Raji (cell line): ENCODE measurements around the gene ARL4C.

Source experiments
- POLR2A ChIP-seq: IDR thresholded peaks from 2 replicates; pipeline ENCODE4 v1.6.1; 2011; ENCODE audit warnings: low read depth, low read length, control low read depth; ENCODE audit not compliant: insufficient read depth

Gene ARL4C

GRCh38 chr2:234447189-234447588 is 49.7 kb downstream of the ARL4C start:
- no peak for TF ChIP-seq POLR2A

- TF ChIP-seq POLR2A: no peak
Observed at GRCh38 chr2:234446404-234447076, 50.3 kb downstream of the ARL4C start.

DNA sequence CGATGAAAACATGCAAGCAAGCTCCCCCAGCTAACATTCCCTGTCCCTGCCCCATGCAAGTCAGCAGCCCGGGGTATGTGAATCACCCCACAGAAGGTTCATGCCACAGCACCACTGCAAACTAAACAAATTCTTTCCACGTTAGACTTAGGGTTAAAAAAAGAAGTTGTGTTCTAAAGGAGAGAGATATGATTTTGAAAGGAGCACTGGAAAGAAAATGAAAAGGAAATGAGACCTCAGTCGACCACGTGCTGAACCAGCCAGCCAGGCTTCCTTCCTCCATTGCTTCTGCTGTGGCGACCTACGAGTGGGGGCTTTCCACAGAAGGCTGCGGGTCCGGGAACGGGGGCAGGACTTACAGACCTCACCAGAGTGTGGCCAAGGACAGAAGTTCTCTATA is 52.0 kb downstream of the ARL4C start:
- no peak for TF ChIP-seq POLR2A

GRCh38 chr2:234444242-234444730 is 52.6 kb downstream of the ARL4C start:
- TF ChIP-seq POLR2A: no peak
